ENCODE measurements around the gene PATL1. TPM values are rescaled to one million over a fixed set of nuclear protein-coding genes. Genes with fewer than 3 reads are reported as not detected.

The PATL1 gene
- total RNA-seq, 1 experiment from 2014 or later = 57.0 TPM

- intact Hi-C loops (cut with micrococcal nuclease; ENCODE audit: unreplicated experiment) (loop anchor here (5.0 to 10.0 kb wide), 3 partner anchors 35 to 137 kb away; no protein-coding TSS in a partner anchor), in situ Hi-C loops (cut with HindIII; ENCODE audit: low pct_unique_long_range_greater_than_20kb, low sequenced_read_pairs) (no loop called here)
- Histone ChIP-seq H3K36me3 (ENCODE audit: control insufficient read depth, insufficient read depth, low read length) (peaks cover 43% of the 10 kb centered on the region), H3K9me3 (ENCODE audit: control insufficient read depth, insufficient read depth, low read depth, low read length) (no peaks in the 10 kb centered on the region), H3K27me3 (ENCODE audit: control insufficient read depth, insufficient read depth, low read length) (no peaks in the 10 kb centered on the region), H3K4me3 (ENCODE audit: low read depth in 2 of 2, low read length in 2 of 2) (peak overlapping the region; percentile 82 to 88), H3K4me1 (ENCODE audit: control insufficient read depth, insufficient read depth, low read length) (peaks cover 20% of the 10 kb centered on the region), H3K27ac (ENCODE audit: low read length) (peak overlapping the region; percentile 84)
- DNase-seq (ENCODE audit: low read depth, low spot score) (no peak), ATAC-seq (no peak)
- ChIA-PET POLR2A (no interaction called here), CTCF (no interaction called here)
- no TSS peak for BruUV-seq (replicated peaks)
- TF ChIP-seq CTCF (IDR thresholded peaks at IDR 0.05) (no peak), TCF7L2 (IDR thresholded peaks at IDR 0.05; ENCODE audit: low read depth, low read length) (no peak), REST (IDR thresholded peaks at IDR 0.05; ENCODE audit: insufficient read depth in 1 of 2, low read depth in 2 of 2, low read length in 1 of 2) (no peak), SIN3A (IDR thresholded peaks at IDR 0.05; ENCODE audit: borderline replicate concordance, insufficient read depth, low read depth, low read length) (no peak), POLR2AphosphoS5 (IDR thresholded peaks at IDR 0.05; ENCODE audit: low read depth, low read length) (no peak)
These were observed 1.0 kb downstream of the PATL1 start for GRCh38 chr11:59667812-59668187.

GRCh38 chr11:59666969-59667368 is 1.9 kb downstream of the PATL1 start:
- intact Hi-C loops (cut with micrococcal nuclease; ENCODE audit: unreplicated experiment) = loop anchor here (5.0 to 10.0 kb wide), 3 partner anchors 35 to 138 kb away; no protein-coding TSS in a partner anchor
- Histone ChIP-seq H3K27me3 (ENCODE audit: control insufficient read depth, insufficient read depth, low read length) (no peaks in the 10 kb centered on the region), H3K4me3 (ENCODE audit: low read depth in 2 of 2, low read length in 2 of 2) (peak overlapping the region; percentile 82 to 88; a peak in 2 of 4 replicates), H3K27ac (ENCODE audit: low read length) (peak overlapping the region; percentile 84; the same call in 1 of the 2 replicates), H3K9me3 (ENCODE audit: control insufficient read depth, insufficient read depth, low read depth, low read length) (no peaks in the 10 kb centered on the region), H3K36me3 (ENCODE audit: control insufficient read depth, insufficient read depth, low read length) (peaks cover 51% of the 10 kb centered on the region), H3K4me1 (ENCODE audit: control insufficient read depth, insufficient read depth, low read length) (peaks cover 20% of the 10 kb centered on the region)
- in situ Hi-C loops (cut with HindIII; ENCODE audit: low pct_unique_long_range_greater_than_20kb, low sequenced_read_pairs) = no loop called here
- no peak for DNase-seq (ENCODE audit: low read depth, low spot score)
- CTCF ChIA-PET = no interaction called here
- no peak for ATAC-seq
- TF ChIP-seq POLR2AphosphoS5 (IDR thresholded peaks at IDR 0.05; ENCODE audit: low read depth, low read length) (no peak), CTCF (IDR thresholded peaks at IDR 0.05) (no peak), REST (IDR thresholded peaks at IDR 0.05; ENCODE audit: insufficient read depth in 1 of 2, low read depth in 2 of 2, low read length in 1 of 2) (no peak), SIN3A (IDR thresholded peaks at IDR 0.05; ENCODE audit: borderline replicate concordance, insufficient read depth, low read depth, low read length) (no peak), TCF7L2 (IDR thresholded peaks at IDR 0.05; ENCODE audit: low read depth, low read length) (no peak)
- POLR2A ChIA-PET = no interaction called here
- BruUV-seq (replicated peaks) = no TSS peak

Measured in Panc1 (cell line).